Esophagus squamous epithelium (tissue), 4 donors: ENCODE data around the gene CDT1.

ENCODE experiments used
- CTCF ChIP-seq, 6 experiments: fragments of 450-650 bp in 4 of 6; fragments of 200-600 bp in 2 of 6; sonication (generic) in 2 of 6; IDR thresholded peaks; one replicate each; pipeline ENCODE4 v1.5.1; 2016 to 2019; ENCODE audit warnings: antibody characterized with exemption in 6 of 6, mild to moderate bottlenecking in 4 of 6, moderate library complexity in 4 of 6
- POLR2A ChIP-seq, 4 donors: fragments of 450-650 bp; IDR thresholded peaks; one replicate each; pipeline ENCODE4 v1.6.1; 2017; ENCODE audit warnings: antibody characterized with exemption in 4 of 4, mild to moderate bottlenecking in 4 of 4, moderate library complexity in 3 of 4

- TF ChIP-seq CTCF (IDR thresholded peaks at IDR 0.05) (no peak), POLR2A (IDR thresholded peaks at IDR 0.05) (no peak)
These were observed 7.3 kb upstream of the CDT1 start for GRCh38 chr16:88796278-88796677.
